ENCODE data around the gene AKAP10. TPM values are rescaled to one million over a fixed set of nuclear protein-coding genes. Genes with fewer than 3 reads are reported as not detected.

The AKAP10 gene
- total and polyA plus RNA-seq, 2 donors from 2014 or later, result 8.3 to 43.7 TPM

GRCh38 chr17:19877364-19877945, 100.2 kb downstream of the AKAP10 start:
- no peak for TF ChIP-seq CTCF (IDR thresholded peaks at IDR 0.05; ENCODE audit: borderline replicate concordance, extremely low read depth, insufficient read depth)
- no peaks in the 10 kb centered on the region for H3K36me3 ChIP-seq (ENCODE audit: control insufficient read depth in 2 of 3, insufficient read depth in 3 of 3, low read length in 3 of 3)
- no peaks in the 10 kb centered on the region for H3K27me3 ChIP-seq (ENCODE audit: control insufficient read depth, insufficient read depth, low read length)
- FAIRE-seq (no peak), DNase-seq (no peak)
- H3K4me1 ChIP-seq (ENCODE audit: control insufficient read depth in 2 of 3, insufficient read depth in 2 of 3, low read depth in 1 of 3, low read length in 3 of 3), result no peaks in the 10 kb centered on the region
- H3K9ac ChIP-seq (ENCODE audit: low read length in 3 of 3), result no peak overlapping the region
- H3K4me3 ChIP-seq (ENCODE audit: low read length in 3 of 3), result no peak overlapping the region
- H3K27ac ChIP-seq (ENCODE audit: low read depth in 2 of 2, low read length in 2 of 2), result no peak overlapping the region
- intact Hi-C loops (cut with DNase I), result no loop called here
- H3K9me3 ChIP-seq (ENCODE audit: control insufficient read depth in 2 of 3, insufficient read depth in 1 of 3, low read length in 3 of 3), result no peaks in the 10 kb centered on the region

DNA sequence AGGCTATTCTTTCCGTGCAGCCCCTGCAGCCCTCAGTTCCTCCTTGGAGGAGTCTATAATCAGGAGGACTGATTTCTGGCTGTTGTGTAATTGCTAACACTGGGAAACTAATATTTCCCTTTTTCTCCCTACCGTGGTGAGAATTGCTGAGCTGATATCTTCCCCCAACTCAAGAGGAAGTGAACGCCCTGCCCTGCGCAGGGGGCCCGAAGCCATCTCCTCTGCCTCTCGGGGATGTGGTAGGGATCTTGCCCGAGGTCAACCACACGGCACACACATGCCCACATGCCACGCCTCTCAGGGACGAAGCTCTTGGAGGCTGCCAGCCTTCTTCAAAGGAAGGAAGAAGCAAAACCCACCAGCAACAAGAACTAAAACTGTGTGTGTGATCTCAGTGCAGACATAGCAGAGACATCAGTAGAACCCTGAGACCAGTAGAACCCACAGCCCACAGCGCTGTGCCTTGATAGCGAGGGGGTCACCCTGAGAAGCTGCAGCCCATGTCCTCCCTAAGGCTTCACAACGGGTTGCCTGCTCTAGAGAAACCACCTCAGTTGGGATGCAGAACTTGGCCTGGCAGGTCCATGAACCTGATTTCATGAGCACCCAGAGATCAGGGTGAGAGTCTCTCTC, 101.0 kb downstream of the AKAP10 start:
- Histone ChIP-seq H3K9me3 (ENCODE audit: control insufficient read depth in 2 of 3, insufficient read depth in 1 of 3, low read length in 3 of 3) (no peaks in the 10 kb centered on the region), H3K36me3 (ENCODE audit: control insufficient read depth in 2 of 3, insufficient read depth in 3 of 3, low read length in 3 of 3) (no peaks in the 10 kb centered on the region), H3K4me1 (ENCODE audit: control insufficient read depth in 2 of 3, insufficient read depth in 2 of 3, low read depth in 1 of 3, low read length in 3 of 3) (no peaks in the 10 kb centered on the region), H3K27me3 (ENCODE audit: control insufficient read depth, insufficient read depth, low read length) (no peaks in the 10 kb centered on the region), H3K4me3 (ENCODE audit: low read length in 3 of 3) (no peak overlapping the region), H3K27ac (ENCODE audit: low read depth in 2 of 2, low read length in 2 of 2) (no peak overlapping the region), H3K9ac (ENCODE audit: low read length in 3 of 3) (no peak overlapping the region)
- intact Hi-C loops (cut with DNase I), result no loop called here
- FAIRE-seq (no peak), DNase-seq (peak in 2 of 5 donors; percentile 7 to 79)
- TF ChIP-seq CTCF (IDR thresholded peaks at IDR 0.05; ENCODE audit: borderline replicate concordance, extremely low read depth, insufficient read depth), result no peak

DNA sequence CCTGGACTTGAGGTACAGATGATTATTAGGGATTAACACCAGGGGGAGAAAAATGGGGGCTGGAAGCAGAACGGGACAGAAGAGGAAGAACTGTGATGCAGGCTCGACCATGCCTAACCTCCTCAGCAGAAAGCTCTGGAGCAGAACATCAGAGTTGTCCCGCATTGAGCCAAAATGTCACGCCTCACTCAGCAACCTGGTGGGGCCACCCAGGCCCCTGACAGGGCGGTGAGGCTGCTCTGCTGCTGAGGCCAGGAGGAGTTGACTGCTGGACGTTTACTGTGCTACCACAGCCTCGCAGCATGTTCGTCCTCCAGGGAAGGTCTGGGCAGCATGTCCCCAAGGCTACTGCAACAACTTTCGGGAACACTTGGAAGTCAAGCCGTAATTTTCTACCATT, 103.4 kb downstream of the AKAP10 start:
- DNase-seq, result peak in 3 of 5 donors; percentile 25 to 45 (median 36)
- intact Hi-C loops (cut with DNase I), result no loop called here
- H3K27ac ChIP-seq (ENCODE audit: low read depth in 2 of 2, low read length in 2 of 2), result no peak overlapping the region
- H3K4me1 ChIP-seq (ENCODE audit: control insufficient read depth in 2 of 3, insufficient read depth in 2 of 3, low read depth in 1 of 3, low read length in 3 of 3), result no peaks in the 10 kb centered on the region
- no peaks in the 10 kb centered on the region for H3K27me3 ChIP-seq (ENCODE audit: control insufficient read depth, insufficient read depth, low read length)
- H3K36me3 ChIP-seq (ENCODE audit: control insufficient read depth in 2 of 3, insufficient read depth in 3 of 3, low read length in 3 of 3), result no peaks in the 10 kb centered on the region
- H3K4me3 ChIP-seq (ENCODE audit: low read length in 3 of 3), result no peak overlapping the region
- no peak for TF ChIP-seq CTCF (IDR thresholded peaks at IDR 0.05; ENCODE audit: borderline replicate concordance, extremely low read depth, insufficient read depth)
- no peak for FAIRE-seq
- H3K9me3 ChIP-seq (ENCODE audit: control insufficient read depth in 2 of 3, insufficient read depth in 1 of 3, low read length in 3 of 3), result no peaks in the 10 kb centered on the region
- no peak overlapping the region for H3K9ac ChIP-seq (ENCODE audit: low read length in 3 of 3)

Data from kidney (tissue), 14 donors.